ENCODE data around the gene MEGF10. TPM values are rescaled to one million over a fixed set of nuclear protein-coding genes. Genes with fewer than 3 reads are reported as not detected.
A peak's percentile ranks its signal among the peaks of the same experiment; 100 is the strongest.
"Not testable (repeated sequence)": the region's sequence is repeated elsewhere in the genome, so short reads cannot be mapped to it uniquely, and the experiment has no call there.

The MEGF10 gene
- total RNA-seq = 0.47 TPM
- long read RNA-seq = 0 reads

GRCh38 chr5:127290019-127290945 lies at the start of gene MEGF10:
Gene MEGF10 (plus strand): TSS chr5:127290796. CDS start chr5:127331309, 40,513 bp downstream.
- peaks cover 8% of the 10 kb centered on the region for H3K9me3 ChIP-seq (replicated peaks)
- peak; percentile 70 for TF ChIP-seq CTCF (IDR thresholded peaks at IDR 0.05; ENCODE audit: borderline replicate concordance)
- H3K36me3 ChIP-seq = no peaks in the 10 kb centered on the region
- H3K27ac ChIP-seq (replicated peaks) = no peak within 1 kb of the TSS
- H3K4me1 ChIP-seq = peaks cover 11% of the 10 kb centered on the region
- peak within 1 kb of the TSS; percentile 61 for H3K4me3 ChIP-seq
- intact Hi-C loops (cut with micrococcal nuclease) = loop anchor here (10.0 kb wide), 1 partner anchor 155 kb away; no protein-coding TSS in a partner anchor
- DNase-seq = no peak
- H3K27me3 ChIP-seq (ENCODE audit: low read depth) = peaks cover 76% of the 10 kb centered on the region

GRCh38 chr5:127243011-127243410 lies 47.6 kb upstream of the MEGF10 start:
- Histone ChIP-seq H3K4me3 (no peak overlapping the region), H3K27me3 (ENCODE audit: low read depth) (peaks cover 6% of the 10 kb centered on the region), H3K36me3 (no peaks in the 10 kb centered on the region), H3K27ac (replicated peaks) (no peak overlapping the region), H3K9me3 (replicated peaks) (peaks cover 18% of the 10 kb centered on the region), H3K4me1 (no peaks in the 10 kb centered on the region)
- intact Hi-C loops (cut with micrococcal nuclease) = no loop called here
- TF ChIP-seq CTCF (IDR thresholded peaks at IDR 0.05; ENCODE audit: borderline replicate concordance) = no peak
- DNase-seq = no peak

GRCh38 chr5:127254729-127255284 lies 35.8 kb upstream of the MEGF10 start:
- Histone ChIP-seq H3K9me3 (replicated peaks) (peaks cover 38% of the 10 kb centered on the region), H3K27ac (replicated peaks) (no peak overlapping the region), H3K27me3 (ENCODE audit: low read depth) (no peaks in the 10 kb centered on the region), H3K4me3 (no peak overlapping the region), H3K4me1 (no peaks in the 10 kb centered on the region), H3K36me3 (no peaks in the 10 kb centered on the region)
- intact Hi-C loops (cut with micrococcal nuclease) = no loop called here
- no peak for DNase-seq
- no peak for TF ChIP-seq CTCF (IDR thresholded peaks at IDR 0.05; ENCODE audit: borderline replicate concordance)

GRCh38 chr5:127256886-127257597 lies 33.6 kb upstream of the MEGF10 start:
- H3K9me3 ChIP-seq (replicated peaks) = peaks cover 38% of the 10 kb centered on the region
- H3K4me3 ChIP-seq = no peak overlapping the region
- H3K27me3 ChIP-seq (ENCODE audit: low read depth) = no peaks in the 10 kb centered on the region
- no peak for DNase-seq
- H3K4me1 ChIP-seq = no peaks in the 10 kb centered on the region
- H3K36me3 ChIP-seq = no peaks in the 10 kb centered on the region
- H3K27ac ChIP-seq (replicated peaks) = no peak overlapping the region
- no peak for TF ChIP-seq CTCF (IDR thresholded peaks at IDR 0.05; ENCODE audit: borderline replicate concordance)
- intact Hi-C loops (cut with micrococcal nuclease) = no loop called here

GRCh38 chr5:127260686-127261085 lies 29.9 kb upstream of the MEGF10 start:
- H3K27ac ChIP-seq (replicated peaks) = no peak overlapping the region
- H3K27me3 ChIP-seq (ENCODE audit: low read depth) = no peaks in the 10 kb centered on the region
- H3K4me1 ChIP-seq = no peaks in the 10 kb centered on the region
- no peak for TF ChIP-seq CTCF (IDR thresholded peaks at IDR 0.05; ENCODE audit: borderline replicate concordance)
- intact Hi-C loops (cut with micrococcal nuclease) = no loop called here
- no peaks in the 10 kb centered on the region for H3K36me3 ChIP-seq
- H3K9me3 ChIP-seq (replicated peaks) = peaks cover 15% of the 10 kb centered on the region
- no peak overlapping the region for H3K4me3 ChIP-seq
- no peak for DNase-seq

GRCh38 chr5:127265473-127265872 lies 25.1 kb upstream of the MEGF10 start:
- H3K36me3 ChIP-seq; H3K27ac ChIP-seq (replicated peaks); H3K9me3 ChIP-seq (replicated peaks); H3K4me1 ChIP-seq; intact Hi-C loops (cut with micrococcal nuclease); DNase-seq; H3K27me3 ChIP-seq (ENCODE audit: low read depth); H3K4me3 ChIP-seq: not testable (repeated sequence)

- intact Hi-C loops (cut with micrococcal nuclease); H3K36me3 ChIP-seq; DNase-seq; H3K27ac ChIP-seq (replicated peaks); H3K4me3 ChIP-seq; H3K4me1 ChIP-seq: not testable (repeated sequence)
- peaks cover 12% of the 10 kb centered on the region for H3K27me3 ChIP-seq (ENCODE audit: low read depth)
- peaks cover 32% of the 10 kb centered on the region for H3K9me3 ChIP-seq (replicated peaks)
Observed at GRCh38 chr5:127268342-127268741, 22.3 kb upstream of the MEGF10 start.

GRCh38 chr5:127270713-127271112 lies 19.9 kb upstream of the MEGF10 start:
- H3K27ac ChIP-seq (replicated peaks); H3K36me3 ChIP-seq; intact Hi-C loops (cut with micrococcal nuclease); H3K4me3 ChIP-seq; H3K4me1 ChIP-seq; DNase-seq: not testable (repeated sequence)
- H3K27me3 ChIP-seq (ENCODE audit: low read depth) = peaks cover 18% of the 10 kb centered on the region
- peaks cover 32% of the 10 kb centered on the region for H3K9me3 ChIP-seq (replicated peaks)

Data from left ventricle myocardium inferior (tissue), 1 donor.